Esophagus mucosa (tissue), 1 donor: Measurements from ENCODE around the gene DSCAM. TPM values are rescaled to one million over a fixed set of nuclear protein-coding genes. Genes with fewer than 3 reads are reported as not detected.
"Not testable (repeated sequence)": the region's sequence is repeated elsewhere in the genome, so short reads cannot be mapped to it uniquely, and the experiment has no call there.

Experiments used
- ATAC-seq: fragments of 200-7000 bp; cut with Tn5 transposase; one replicate; pipeline ENCODE4 v1.9.1; 2020
- total RNA-seq: library from RNA; stranded (reverse); gene quantifications from one replicate; pipeline ENCODE4 v1.2.4, GENCODE V29; 2023
- donor health status: DM: yes; HTN: yes; CAD: no.

Gene DSCAM
- total RNA-seq, 1 donor from 2014 or later: not detected

- ATAC-seq: no peak
Measured at GRCh38 chr21:40080385-40080784, 766.6 kb downstream of the DSCAM start.

GRCh38 chr21:40074710-40075109 lies 772.2 kb downstream of the DSCAM start:
- ATAC-seq: no peak

DNA sequence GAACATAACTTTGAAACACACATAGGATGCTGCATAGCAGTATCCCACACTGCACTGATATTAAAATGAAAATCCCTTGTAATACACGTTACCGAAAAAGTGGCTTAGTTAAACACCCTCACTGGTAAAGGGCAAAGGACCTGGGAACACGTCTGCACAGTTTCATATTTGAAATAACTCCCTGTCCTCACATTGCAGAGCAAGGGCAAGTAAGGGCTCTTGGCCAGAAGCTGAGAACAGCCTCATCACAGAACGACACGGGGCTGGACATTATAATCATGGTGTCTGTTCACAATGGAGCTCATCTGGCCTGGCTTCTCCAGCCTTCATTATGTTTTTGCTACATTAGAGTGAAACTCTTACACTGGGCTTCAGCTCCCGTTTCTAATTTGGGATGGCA lies 772.8 kb downstream of the DSCAM start:
- no peak for ATAC-seq

- ATAC-seq: no peak
Measured at GRCh38 chr21:40073642-40074041, 773.3 kb downstream of the DSCAM start.

GRCh38 chr21:40070871-40071270 lies 776.1 kb downstream of the DSCAM start:
- no peak for ATAC-seq

GRCh38 chr21:40067751-40068150 lies 779.2 kb downstream of the DSCAM start:
- ATAC-seq: no peak

DNA sequence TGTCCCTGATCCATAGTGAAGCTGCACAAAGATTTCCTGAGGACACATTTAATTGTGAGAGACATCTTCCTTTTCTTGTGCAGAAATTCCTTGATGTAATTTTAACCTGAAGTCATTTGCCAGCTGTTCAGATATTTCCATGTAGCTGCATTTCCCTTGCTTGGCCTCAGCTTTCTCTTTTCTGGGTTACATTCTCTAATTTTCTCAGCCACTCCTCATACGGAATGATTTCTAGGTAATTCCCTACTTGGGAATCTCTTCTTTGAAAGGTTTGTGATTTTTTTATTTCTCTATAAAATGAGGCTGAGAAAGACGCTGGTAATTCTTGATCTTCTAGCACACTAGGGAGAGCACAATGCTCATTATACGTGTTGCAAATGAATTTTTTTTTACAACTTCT lies 780.7 kb downstream of the DSCAM start:
- ATAC-seq: no peak

GRCh38 chr21:40060083-40060677 lies 786.8 kb downstream of the DSCAM start:
- ATAC-seq: no peak

DNA sequence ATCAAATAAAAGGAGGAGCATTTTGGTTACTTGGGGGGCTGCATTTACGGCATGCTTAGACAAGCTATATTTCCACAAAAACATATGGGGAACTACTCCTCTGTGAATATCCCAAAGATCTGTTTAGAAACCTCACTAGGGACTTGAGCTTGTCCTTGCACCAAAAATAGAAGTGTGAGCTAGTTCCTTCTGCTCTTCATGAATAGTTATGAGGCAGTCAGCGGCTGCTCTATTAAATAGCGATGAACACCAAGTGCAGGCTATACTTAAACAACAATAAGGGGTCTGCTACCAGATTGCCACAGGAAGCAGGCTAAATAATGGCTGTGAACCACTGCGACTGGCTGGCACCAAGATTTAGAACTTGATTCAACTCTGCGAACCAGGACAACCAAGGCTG lies 789.6 kb downstream of the DSCAM start:
- ATAC-seq: no peak

DNA sequence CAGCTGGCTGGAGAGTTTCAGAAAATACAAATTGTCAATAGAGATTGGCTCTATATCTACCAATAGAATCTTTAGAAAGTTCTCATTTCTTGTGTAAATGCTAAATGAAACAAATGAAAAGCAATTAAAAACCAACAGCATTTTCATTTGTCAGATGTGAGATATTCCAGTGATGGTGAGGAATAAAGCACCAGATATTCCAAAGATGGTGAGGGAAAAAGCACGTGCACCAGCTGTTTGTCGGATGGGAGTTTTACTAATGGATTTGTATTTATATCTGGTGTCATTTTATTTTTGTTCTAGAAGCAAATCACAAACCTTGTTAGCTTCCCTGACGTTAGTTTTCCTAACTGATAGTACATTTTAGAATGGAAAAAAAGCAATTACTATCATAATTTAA lies 790.9 kb downstream of the DSCAM start:
- no peak for ATAC-seq

- ATAC-seq: no peak
Measured at GRCh38 chr21:40054403-40054802, 792.6 kb downstream of the DSCAM start.

DNA sequence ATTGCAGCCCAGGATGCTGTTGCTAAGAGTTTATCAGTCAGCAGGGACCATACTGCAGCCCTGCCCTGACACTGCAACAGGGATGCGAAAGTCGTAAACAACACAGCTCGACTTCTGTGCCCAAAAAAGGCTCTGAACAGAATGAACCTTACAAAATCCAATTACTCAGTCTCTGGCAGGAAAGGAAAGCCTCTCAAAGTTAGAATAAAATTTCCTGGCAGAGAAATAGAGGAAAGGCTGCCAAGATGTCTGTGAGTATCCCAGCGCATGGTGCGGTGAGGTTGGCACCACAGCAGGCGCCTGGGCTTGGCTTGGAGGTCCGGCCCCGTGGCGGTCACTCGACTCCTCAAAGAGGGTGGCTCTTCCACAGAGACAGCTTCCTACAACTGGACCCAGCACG lies 794.0 kb downstream of the DSCAM start:
- ATAC-seq: no peak

- no peak for ATAC-seq
Measured at GRCh38 chr21:40052276-40052675, 794.7 kb downstream of the DSCAM start.

DNA sequence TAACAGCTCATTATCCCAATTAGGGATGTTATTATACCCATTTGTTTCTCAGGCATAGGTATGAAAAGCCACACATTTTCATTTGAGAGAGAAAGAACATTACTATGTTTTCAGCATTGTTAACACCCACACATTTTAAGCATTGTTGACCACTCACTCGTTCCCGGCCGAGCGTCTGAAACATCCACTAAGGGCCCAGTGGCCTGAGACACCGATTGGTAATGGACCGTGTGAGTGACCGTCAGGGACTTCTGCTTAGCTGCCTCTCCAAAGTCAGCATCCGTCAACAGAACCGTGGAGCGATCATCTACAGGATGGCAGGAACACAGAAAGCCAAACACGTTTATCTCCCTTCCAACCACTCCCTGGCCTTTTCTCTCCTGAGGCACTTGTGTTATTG lies 795.2 kb downstream of the DSCAM start:
- ATAC-seq: no peak

GRCh38 chr21:40049931-40050290 lies 797.0 kb downstream of the DSCAM start:
- no peak for ATAC-seq

- no peak for ATAC-seq
Measured at GRCh38 chr21:40049031-40049930, 797.7 kb downstream of the DSCAM start.

DNA sequence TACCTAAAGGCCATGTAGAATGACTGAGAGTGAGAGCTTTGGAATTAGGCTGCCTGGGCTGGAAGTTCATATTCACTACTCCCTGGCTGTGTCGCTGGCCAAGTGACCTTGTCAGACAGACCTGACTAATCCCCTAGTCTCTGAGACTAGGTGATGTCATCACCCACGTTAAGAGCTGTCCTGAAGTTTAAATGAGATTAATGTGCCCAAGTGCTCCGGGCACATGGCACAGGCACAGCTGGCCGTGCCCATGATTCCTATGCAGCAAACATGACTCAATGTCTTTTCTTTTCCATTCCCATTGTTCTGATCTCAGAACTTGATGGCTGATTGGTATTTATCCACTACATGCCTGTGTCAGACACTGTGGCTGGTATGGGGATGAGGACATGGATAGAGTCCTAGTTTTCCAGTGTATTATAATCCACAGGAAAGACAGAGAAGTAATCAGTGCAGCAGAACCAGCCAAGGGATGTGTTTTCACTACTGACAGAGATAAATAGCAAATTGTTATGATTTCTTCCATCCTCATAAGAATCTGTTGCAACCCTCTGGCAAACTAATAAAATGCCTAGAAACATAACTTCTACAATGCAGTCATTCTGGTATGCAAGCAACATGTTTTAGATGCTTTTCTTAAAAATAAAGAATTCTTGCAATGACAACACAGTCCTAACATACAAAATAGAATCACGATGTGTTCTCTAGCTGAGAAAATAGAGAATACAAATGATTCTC lies 798.8 kb downstream of the DSCAM start:
- peak; percentile 29 for ATAC-seq

DNA sequence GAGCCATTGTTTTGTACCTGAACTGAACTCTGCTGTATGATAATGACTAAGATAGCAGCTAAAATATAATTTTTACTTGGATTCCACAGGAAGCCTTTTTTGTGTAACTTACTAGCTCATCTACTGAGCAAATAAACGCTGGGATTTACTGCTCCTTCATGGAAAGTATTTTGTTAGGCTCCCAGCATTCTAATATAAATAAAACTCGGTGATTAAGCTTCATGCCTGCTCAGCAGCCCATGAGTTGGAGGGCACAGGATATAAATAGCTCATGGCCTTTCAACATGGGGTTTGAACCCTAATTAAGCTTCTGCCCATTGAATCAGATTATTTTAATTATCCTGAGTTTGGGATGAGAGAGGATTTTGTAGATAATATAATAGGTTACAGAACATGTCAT lies 799.7 kb downstream of the DSCAM start:
- ATAC-seq: no peak

DNA sequence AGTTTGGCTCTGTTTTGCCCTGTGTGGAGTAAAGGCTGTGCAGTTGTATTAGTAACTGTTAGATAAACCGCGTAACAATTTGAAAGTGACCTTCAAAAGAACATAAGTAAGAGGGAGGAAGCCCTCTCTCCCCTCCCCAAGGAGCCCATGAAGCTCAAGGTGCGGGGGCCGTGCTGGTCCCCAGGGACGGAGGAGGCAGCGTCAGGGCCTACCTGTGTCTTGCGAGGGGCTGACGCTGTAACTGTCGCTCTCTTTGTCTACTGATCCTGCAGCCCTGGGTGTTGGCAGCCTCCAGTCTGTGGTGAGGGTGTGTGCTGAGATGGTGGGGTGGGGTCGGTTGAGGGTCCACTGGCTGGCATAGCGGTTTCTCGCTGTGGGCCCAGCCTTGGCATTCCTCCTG lies 803.1 kb downstream of the DSCAM start:
- ATAC-seq: no peak

- no peak for ATAC-seq
Measured at GRCh38 chr21:40043423-40043822, 803.5 kb downstream of the DSCAM start.

GRCh38 chr21:40041446-40041845 lies 805.5 kb downstream of the DSCAM start:
- no peak for ATAC-seq

GRCh38 chr21:40033156-40033782 lies 813.7 kb downstream of the DSCAM start:
- not testable (repeated sequence) for ATAC-seq

DNA sequence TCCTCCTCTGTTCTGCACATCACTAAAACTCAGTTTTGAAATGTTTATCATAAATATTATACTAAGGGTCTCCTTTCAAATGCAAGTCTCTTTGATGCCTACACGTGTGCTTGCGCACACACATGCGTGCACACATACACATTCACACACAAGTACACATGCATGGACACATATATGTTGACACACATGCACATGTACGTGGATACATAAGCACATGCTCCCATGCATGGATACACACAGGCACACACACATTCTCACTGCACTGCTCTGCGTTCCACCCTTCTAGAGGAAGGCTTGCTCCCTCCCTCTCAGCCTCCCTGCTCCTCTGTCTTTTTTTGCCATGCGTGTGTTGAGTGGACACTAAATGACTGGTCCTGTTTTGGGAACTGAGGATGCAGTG lies 817.1 kb downstream of the DSCAM start:
- ATAC-seq: no peak
